Loucy (cell line): ENCODE results near the gene MYO1E.
"Not testable (repeated sequence)": the region's sequence is repeated elsewhere in the genome, so short reads cannot be mapped to it uniquely, and the experiment has no call there.

Source experiments
- H2AFZ ChIP-seq: fragments of 200-600 bp; sonication (generic); 2 replicates; pipeline ENCODE4 v1.6.0; 2016; ENCODE audit warnings: antibody characterized with exemption, mild to moderate bottlenecking, low read length, moderate library complexity
- H3F3A ChIP-seq: fragments of 200-600 bp; 2 replicates; pipeline ENCODE4 v1.6.0; 2016; ENCODE audit warnings: antibody characterized with exemption, low read depth, mild to moderate bottlenecking
- H3K27me3 ChIP-seq: fragments of 200-600 bp; sonication (generic); 2 replicates; pipeline ENCODE4 v1.6.1; 2014; ENCODE audit warnings: low read length, mild to moderate bottlenecking; ENCODE audit not compliant: insufficient read depth, poor library complexity, severe bottlenecking
- H3K36me3 ChIP-seq: fragments of 200-600 bp; sonication (generic); 2 replicates; pipeline ENCODE4 v1.6.1; 2016; ENCODE audit warnings: low read length; ENCODE audit not compliant: insufficient read depth
- H3K4me1 ChIP-seq: fragments of 200-600 bp; sonication (generic); 2 replicates; pipeline ENCODE4 v1.5.1; 2014; ENCODE audit warnings: low read length, mild to moderate bottlenecking; ENCODE audit not compliant: insufficient read depth, poor library complexity, severe bottlenecking
- H3K4me2 ChIP-seq: fragments of 200-600 bp; sonication (generic); 2 replicates; pipeline ENCODE4 v1.6.0; 2014; ENCODE audit warnings: antibody characterized with exemption, low read length, low read depth, mild to moderate bottlenecking; ENCODE audit not compliant: poor library complexity, severe bottlenecking
- H3K4me3 ChIP-seq: fragments of 200-600 bp; sonication (generic); 2 replicates; pipeline ENCODE4 v1.5.1; 2014; ENCODE audit warnings: low read length, mild to moderate bottlenecking, mixed read lengths; ENCODE audit not compliant: poor library complexity, severe bottlenecking
- H3K79me2 ChIP-seq: fragments of 200-600 bp; sonication (generic); 2 replicates; pipeline ENCODE4 v1.6.1; 2014; ENCODE audit warnings: low read length; ENCODE audit not compliant: insufficient read depth
- H3K9ac ChIP-seq: fragments of 200-600 bp; sonication (generic); 2 replicates; pipeline ENCODE4 v1.6.0; 2014; ENCODE audit warnings: mild to moderate bottlenecking, low read depth, low read length, moderate library complexity; ENCODE audit not compliant: poor library complexity, severe bottlenecking
- H3K9me2 ChIP-seq: fragments of 200-600 bp; sonication (generic); replicated peaks from 2 replicates; pipeline ENCODE4 v1.6.1; 2016; ENCODE audit warnings: low read depth, low read length, mixed read lengths
- H3K9me3 ChIP-seq: fragments of 200-600 bp; sonication (generic); 2 replicates; pipeline ENCODE4 v1.6.1; 2014; ENCODE audit warnings: mild to moderate bottlenecking, antibody characterized with exemption, low read length, low read depth; ENCODE audit not compliant: insufficient read depth
- H4K20me1 ChIP-seq: fragments of 200-600 bp; sonication (generic); 2 replicates; pipeline ENCODE4 v1.6.0; 2014; ENCODE audit warnings: antibody characterized with exemption, low read length, mild to moderate bottlenecking; ENCODE audit not compliant: insufficient read depth, poor library complexity, severe bottlenecking
- EZH2phosphoT487 ChIP-seq: fragments of 200-600 bp; IDR thresholded peaks from 2 replicates; pipeline ENCODE4 v1.6.1; 2018; ENCODE audit warnings: antibody characterized with exemption, mild to moderate bottlenecking, moderate library complexity, borderline replicate concordance
- TF ChIP-seq, protein P1 (sequence below): fragments of 200-600 bp; sonication (generic); conservative IDR thresholded peaks from 2 replicates; pipeline ENCODE4 v1.5.1; 2014; ENCODE audit warnings: mild to moderate bottlenecking, antibody characterized with exemption, low read length

Gene MYO1E

DNA sequence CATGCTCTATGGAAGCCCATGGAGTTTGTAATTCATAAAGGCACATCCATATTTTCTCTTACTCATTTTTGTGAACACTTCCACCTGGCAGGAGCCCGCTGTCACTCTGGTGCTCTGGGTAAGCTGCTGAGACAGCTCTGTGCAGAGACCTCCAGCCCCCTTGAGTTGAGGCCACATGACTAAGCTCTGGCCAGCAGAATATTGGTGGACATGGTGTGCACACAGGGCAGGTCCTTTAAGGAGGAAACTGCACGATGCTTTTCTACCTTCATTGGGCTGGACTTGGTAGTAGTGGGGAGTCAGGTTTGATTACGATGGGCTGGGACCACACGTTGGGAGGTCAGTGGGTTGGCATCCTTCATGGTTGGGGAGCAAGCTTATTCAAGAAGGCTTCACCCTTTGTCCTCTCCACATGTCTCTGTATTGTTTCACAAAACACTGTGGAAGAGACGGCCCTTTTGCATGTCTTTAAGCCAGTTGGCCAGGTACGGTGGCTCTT is 238.7 kb downstream of the MYO1E start:
- no peaks in the 10 kb centered on the region for H3K27me3 ChIP-seq
- H3K79me2 ChIP-seq: peaks cover 31% of the 10 kb centered on the region
- no peak overlapping the region for H3K9ac ChIP-seq
- H4K20me1 ChIP-seq: no peaks in the 10 kb centered on the region
- H3K4me1 ChIP-seq: no peaks in the 10 kb centered on the region
- H2AFZ ChIP-seq: no peak overlapping the region
- peaks cover 96% of the 10 kb centered on the region for H3K36me3 ChIP-seq
- no peaks in the 10 kb centered on the region for H3F3A ChIP-seq
- no peak overlapping the region for H3K4me2 ChIP-seq
- H3K9me2 ChIP-seq: no peaks in the 10 kb centered on the region
- TF ChIP-seq EZH2phosphoT487: no peak
- TF ChIP-seq, protein P1, sequence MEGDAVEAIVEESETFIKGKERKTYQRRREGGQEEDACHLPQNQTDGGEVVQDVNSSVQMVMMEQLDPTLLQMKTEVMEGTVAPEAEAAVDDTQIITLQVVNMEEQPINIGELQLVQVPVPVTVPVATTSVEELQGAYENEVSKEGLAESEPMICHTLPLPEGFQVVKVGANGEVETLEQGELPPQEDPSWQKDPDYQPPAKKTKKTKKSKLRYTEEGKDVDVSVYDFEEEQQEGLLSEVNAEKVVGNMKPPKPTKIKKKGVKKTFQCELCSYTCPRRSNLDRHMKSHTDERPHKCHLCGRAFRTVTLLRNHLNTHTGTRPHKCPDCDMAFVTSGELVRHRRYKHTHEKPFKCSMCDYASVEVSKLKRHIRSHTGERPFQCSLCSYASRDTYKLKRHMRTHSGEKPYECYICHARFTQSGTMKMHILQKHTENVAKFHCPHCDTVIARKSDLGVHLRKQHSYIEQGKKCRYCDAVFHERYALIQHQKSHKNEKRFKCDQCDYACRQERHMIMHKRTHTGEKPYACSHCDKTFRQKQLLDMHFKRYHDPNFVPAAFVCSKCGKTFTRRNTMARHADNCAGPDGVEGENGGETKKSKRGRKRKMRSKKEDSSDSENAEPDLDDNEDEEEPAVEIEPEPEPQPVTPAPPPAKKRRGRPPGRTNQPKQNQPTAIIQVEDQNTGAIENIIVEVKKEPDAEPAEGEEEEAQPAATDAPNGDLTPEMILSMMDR: no peak
- no peak overlapping the region for H3K4me3 ChIP-seq
- peaks cover 4% of the 10 kb centered on the region; the same call in 1 of the 2 replicates for H3K9me3 ChIP-seq

DNA sequence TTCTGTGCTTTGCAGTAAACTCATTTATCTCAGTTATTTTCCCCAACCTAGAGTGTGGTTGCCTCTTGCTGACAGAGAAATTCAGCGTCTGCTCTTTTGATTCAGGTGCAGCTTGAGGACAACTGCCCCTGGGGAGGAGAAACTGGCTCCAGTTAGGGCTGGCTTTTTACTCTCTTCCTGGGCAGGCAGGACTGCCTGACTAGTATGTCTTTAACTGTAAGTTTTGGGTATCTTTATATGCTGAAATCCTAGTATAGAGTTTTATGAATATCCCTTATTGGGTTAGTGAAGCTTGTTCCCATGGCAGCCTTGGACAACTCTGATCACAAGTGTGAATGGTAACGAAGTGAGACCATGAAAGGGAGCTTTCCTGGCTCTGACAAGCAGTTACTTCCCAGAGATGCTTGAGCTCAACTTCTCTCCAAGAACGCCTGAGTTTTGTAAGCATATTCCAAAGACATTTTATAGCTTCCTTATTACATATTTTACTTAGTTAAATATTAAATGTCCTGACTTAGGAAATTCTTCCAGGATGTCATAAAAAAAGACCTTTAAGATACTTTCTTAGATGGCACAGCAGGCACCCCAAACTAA is 240.6 kb downstream of the MYO1E start:
- Histone ChIP-seq H3K9me2 (no peaks in the 10 kb centered on the region), H3K9me3 (peaks cover 4% of the 10 kb centered on the region; the same call in 1 of the 2 replicates), H3K79me2 (peaks cover 51% of the 10 kb centered on the region), H3K9ac (no peak overlapping the region), H3K4me2 (no peak overlapping the region), H3K27me3 (no peaks in the 10 kb centered on the region), H3F3A (no peaks in the 10 kb centered on the region), H3K4me3 (no peak overlapping the region), H4K20me1 (no peaks in the 10 kb centered on the region), H3K4me1 (no peaks in the 10 kb centered on the region), H2AFZ (no peak overlapping the region), H3K36me3 (peaks cover 86% of the 10 kb centered on the region)
- TF ChIP-seq, protein P1: no peak
- TF ChIP-seq EZH2phosphoT487: no peak

DNA sequence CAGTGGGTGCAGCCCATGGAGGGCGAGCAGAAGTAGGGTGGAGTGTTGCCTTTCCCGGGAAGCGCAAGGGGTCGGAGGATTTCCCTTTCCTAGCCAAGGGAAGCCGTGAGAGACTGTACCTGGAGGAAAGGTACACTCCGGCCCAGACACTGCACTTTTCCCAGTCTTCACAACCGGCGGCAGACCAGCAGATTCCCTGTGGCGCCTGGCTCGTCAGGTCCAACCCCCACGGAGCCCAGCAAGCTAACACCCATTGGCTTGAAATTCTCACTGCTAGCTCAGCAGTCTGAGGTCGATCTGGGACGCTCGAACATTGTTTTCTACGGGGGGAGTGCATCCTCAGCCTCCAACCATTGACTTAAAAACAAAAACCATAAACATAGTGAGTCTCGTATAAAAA is 241.2 kb downstream of the MYO1E start:
- H3F3A ChIP-seq: no peaks in the 10 kb centered on the region
- no peaks in the 10 kb centered on the region for H4K20me1 ChIP-seq
- H3K36me3 ChIP-seq: peaks cover 86% of the 10 kb centered on the region
- H3K79me2 ChIP-seq: peaks cover 57% of the 10 kb centered on the region
- no peak overlapping the region for H3K4me2 ChIP-seq
- H3K4me3 ChIP-seq: no peak overlapping the region
- H3K9me2 ChIP-seq: no peaks in the 10 kb centered on the region
- H3K4me1 ChIP-seq: no peaks in the 10 kb centered on the region
- H3K27me3 ChIP-seq: no peaks in the 10 kb centered on the region
- TF ChIP-seq, protein P1: no peak
- no peak for TF ChIP-seq EZH2phosphoT487
- H2AFZ ChIP-seq: no peak overlapping the region
- peaks cover 4% of the 10 kb centered on the region; the same call in 1 of the 2 replicates for H3K9me3 ChIP-seq
- H3K9ac ChIP-seq: no peak overlapping the region

DNA sequence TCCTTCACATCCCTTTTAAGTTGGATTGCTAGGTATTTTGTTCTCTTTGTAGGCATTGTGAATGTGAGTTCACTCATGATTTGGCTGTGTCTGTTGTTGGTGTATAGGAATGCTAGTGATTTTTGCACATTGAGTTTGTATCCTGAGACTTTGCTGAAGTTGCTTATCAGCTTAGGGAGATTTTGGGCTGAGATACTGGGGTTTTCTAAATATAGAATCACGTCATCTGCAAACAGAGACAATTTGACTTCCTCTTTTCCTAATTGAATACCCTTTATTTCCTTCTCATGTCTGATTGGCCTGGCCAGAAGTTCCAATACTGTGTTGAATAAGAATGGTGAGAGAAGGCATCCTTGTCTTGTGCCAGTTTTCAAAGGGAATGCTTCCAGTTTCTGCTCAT is 245.4 kb downstream of the MYO1E start:
- Histone ChIP-seq H3K36me3 (peaks cover 85% of the 10 kb centered on the region), H3K79me2 (peaks cover 97% of the 10 kb centered on the region)
- not testable (repeated sequence) for H4K20me1 ChIP-seq, H3K27me3 ChIP-seq, H3K9ac ChIP-seq, H2AFZ ChIP-seq, H3K4me2 ChIP-seq, H3K9me3 ChIP-seq, H3F3A ChIP-seq, H3K4me1 ChIP-seq, H3K4me3 ChIP-seq, H3K9me2 ChIP-seq

DNA sequence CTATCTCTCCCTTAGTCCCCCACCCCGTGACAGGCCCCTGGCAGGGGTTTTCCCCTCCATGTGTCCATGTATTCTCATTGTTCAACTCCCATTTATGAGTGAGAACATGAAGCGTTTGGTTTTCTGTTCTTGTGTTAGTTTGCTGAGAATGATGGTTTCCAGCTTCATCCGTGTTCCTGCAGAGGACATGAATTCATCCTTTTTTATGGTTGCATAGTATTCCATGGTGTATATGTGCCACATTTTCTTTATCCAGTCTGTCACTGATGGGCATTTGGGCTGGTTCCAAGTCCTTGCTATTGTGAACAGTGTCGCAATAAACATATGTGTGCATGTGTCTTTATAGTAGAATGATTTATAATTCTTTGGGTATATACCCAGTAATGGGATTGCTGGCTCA is 247.0 kb downstream of the MYO1E start:
- H3K9me2 ChIP-seq, H4K20me1 ChIP-seq, H3K27me3 ChIP-seq, H3K4me3 ChIP-seq, H2AFZ ChIP-seq, H3K4me1 ChIP-seq, H3K4me2 ChIP-seq, H3F3A ChIP-seq, H3K9me3 ChIP-seq, H3K9ac ChIP-seq: not testable (repeated sequence)
- H3K36me3 ChIP-seq: peaks cover 78% of the 10 kb centered on the region
- H3K79me2 ChIP-seq: peaks cover 91% of the 10 kb centered on the region
